Mesendoderm (in vitro differentiated cells): ENCODE results near the gene P2RX7.

ENCODE experiments used
- DNase-seq: peaks from one replicate; pipeline ENCODE4 v3.0.0; 2013
- H2AK5ac ChIP-seq: 2 replicates; pipeline ENCODE4 v1.6.1; 2013; ENCODE audit warnings: low read length, inconsistent platforms
- H2BK120ac ChIP-seq: 2 replicates; pipeline ENCODE4 v1.6.1; 2013; ENCODE audit warnings: low read depth, mild to moderate bottlenecking, low read length, moderate library complexity, mixed read lengths
- H2BK15ac ChIP-seq: replicated peaks from 2 replicates; pipeline ENCODE4 v1.6.1; 2013; ENCODE audit warnings: low read depth, mild to moderate bottlenecking, moderate library complexity
- H2BK5ac ChIP-seq: 2 replicates; pipeline ENCODE4 v1.6.1; 2013; ENCODE audit warnings: low read length, inconsistent platforms
- H3K18ac ChIP-seq: 2 replicates; pipeline ENCODE4 v1.6.1; 2013; ENCODE audit warnings: mild to moderate bottlenecking, low read length, mixed read lengths
- H3K23ac ChIP-seq: one replicate; pipeline ENCODE4 v1.6.1; 2013; ENCODE audit warnings: low read length
- H3K27ac ChIP-seq: 2 replicates; pipeline ENCODE4 v1.5.1; 2013; ENCODE audit warnings: low read depth, mild to moderate bottlenecking, inconsistent platforms, low read length, moderate library complexity
- H3K27me3 ChIP-seq: 2 replicates; pipeline ENCODE4 v1.6.1; 2013; ENCODE audit warnings: low read length, control low read depth, mild to moderate bottlenecking, inconsistent platforms; ENCODE audit not compliant: insufficient read depth, poor library complexity
- H3K36me3 ChIP-seq: 2 replicates; pipeline ENCODE4 v1.6.1; 2013; ENCODE audit warnings: low read length, inconsistent platforms; ENCODE audit not compliant: control insufficient read depth, insufficient read depth
- H3K4ac ChIP-seq: one replicate; pipeline ENCODE4 v1.6.1; 2013; ENCODE audit warnings: low read depth, mild to moderate bottlenecking, low read length, moderate library complexity
- H3K4me1 ChIP-seq: 2 replicates; pipeline ENCODE4 v1.6.1; 2013; ENCODE audit warnings: low read depth, low read length, inconsistent platforms; ENCODE audit not compliant: control insufficient read depth
- H3K4me2 ChIP-seq: 2 replicates; pipeline ENCODE4 v1.6.1; 2013; ENCODE audit warnings: low read length
- H3K4me3 ChIP-seq: 2 replicates; pipeline ENCODE4 v1.5.1; 2013; ENCODE audit warnings: mild to moderate bottlenecking, low read length
- H3K56ac ChIP-seq: one replicate; pipeline ENCODE4 v1.6.1; 2013; ENCODE audit warnings: low read length
- H3K79me1 ChIP-seq: 2 replicates; pipeline ENCODE4 v1.6.1; 2013; ENCODE audit warnings: low read length, inconsistent platforms
- H3K79me2 ChIP-seq: 2 replicates; pipeline ENCODE4 v1.6.1; 2013; ENCODE audit warnings: mild to moderate bottlenecking, low read length; ENCODE audit not compliant: control insufficient read depth, insufficient read depth
- H3K9ac ChIP-seq: 2 replicates; pipeline ENCODE4 v1.6.1; 2013; ENCODE audit warnings: low read length, inconsistent platforms
- H4K5ac ChIP-seq: one replicate; pipeline ENCODE4 v1.6.1; 2013; ENCODE audit warnings: low read length
- H4K8ac ChIP-seq: one replicate; pipeline ENCODE4 v1.6.1; 2013; ENCODE audit warnings: low read depth, mild to moderate bottlenecking, control low read depth, low read length, moderate library complexity
- WGBS: extraction: QIAGEN DNeasy Blood & Tissue Kit; methylation state at CpG from one replicate; pipeline ENCODE4 v1.1.7; 2013; ENCODE audit warnings: low lambda C conversion rate, missing lambda C conversion rate; ENCODE audit not compliant: insufficient coverage; ENCODE audit errors: extremely low coverage; 5-methylcytosine and 5-hydroxymethylcytosine counted together

P2RX7 gene

DNA sequence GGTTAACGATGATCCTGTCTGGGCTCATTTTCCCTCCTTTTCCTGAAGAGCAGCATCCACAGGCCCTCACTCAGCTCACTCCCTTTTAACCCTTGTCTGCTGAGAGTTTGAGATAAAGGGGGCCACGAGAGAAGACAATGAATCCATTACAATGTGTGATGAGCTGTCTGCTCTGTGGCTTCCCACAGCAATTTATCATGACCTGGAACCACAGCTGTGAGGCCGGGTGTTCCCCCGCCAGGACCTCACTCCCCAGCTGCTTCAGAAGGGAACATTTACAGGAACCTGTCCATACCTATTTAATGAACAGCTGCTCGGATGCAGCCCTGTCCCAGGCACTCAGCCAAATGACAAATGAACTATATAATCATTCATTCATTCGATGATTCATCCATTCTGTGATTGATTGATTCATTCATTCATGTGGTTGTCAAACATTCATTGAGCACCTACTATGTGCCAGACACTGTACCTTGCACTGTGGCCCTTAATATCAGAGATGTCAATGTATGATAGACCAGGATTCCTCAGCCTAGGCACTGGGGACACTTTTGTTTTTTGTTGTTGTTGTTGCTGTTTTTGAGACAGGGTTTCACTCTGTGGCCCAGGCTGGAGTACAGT, 18.5 kb upstream of the P2RX7 start:
- no peak for DNase-seq
- Histone ChIP-seq H3K9ac (no peak overlapping the region), H3K79me2 (no peaks in the 10 kb centered on the region), H2BK5ac (no peak overlapping the region), H3K4ac (no peak overlapping the region), H2BK120ac (no peak overlapping the region), H3K23ac (no peak overlapping the region), H2AK5ac (no peak overlapping the region), H2BK15ac (no peak overlapping the region), H3K4me2 (no peak overlapping the region), H4K5ac (no peak overlapping the region), H3K36me3 (no peaks in the 10 kb centered on the region), H3K56ac (no peak overlapping the region), H3K27ac (no peak overlapping the region), H3K79me1 (no peaks in the 10 kb centered on the region), H3K4me3 (no peak overlapping the region), H3K4me1 (no peaks in the 10 kb centered on the region), H4K8ac (no peak overlapping the region), H3K27me3 (no peaks in the 10 kb centered on the region), H3K18ac (no peak overlapping the region)
- no CpG with 5 or more reads among the region's 6 CpGs for WGBS

DNA sequence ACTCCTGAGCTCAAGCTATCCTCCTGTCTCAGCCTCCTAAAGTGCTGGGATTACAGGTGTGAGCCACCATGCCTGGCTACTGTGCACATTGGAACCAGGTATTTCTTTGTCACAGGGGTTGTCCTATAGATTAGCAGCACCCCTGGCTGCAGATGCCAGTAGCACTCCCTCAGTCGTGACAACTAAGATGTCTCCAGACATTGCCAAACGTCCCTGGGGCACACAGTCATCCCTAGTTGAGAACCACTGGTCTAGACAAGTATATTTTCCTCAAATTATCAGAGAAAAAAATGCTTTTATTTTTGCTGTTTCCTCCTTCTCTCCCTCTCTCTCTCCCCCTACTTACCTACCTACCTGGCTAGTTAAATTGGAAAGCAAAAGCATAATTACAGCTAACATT, 17.9 kb upstream of the P2RX7 start:
- no peak overlapping the region for H2AK5ac ChIP-seq
- no peak overlapping the region for H3K4me3 ChIP-seq
- H3K9ac ChIP-seq: no peak overlapping the region
- no peak overlapping the region for H3K18ac ChIP-seq
- no peaks in the 10 kb centered on the region for H3K79me1 ChIP-seq
- H3K27ac ChIP-seq: no peak overlapping the region
- no peak overlapping the region for H3K4ac ChIP-seq
- no peaks in the 10 kb centered on the region for H3K79me2 ChIP-seq
- H3K56ac ChIP-seq: no peak overlapping the region
- H3K36me3 ChIP-seq: no peaks in the 10 kb centered on the region
- DNase-seq: no peak
- H4K5ac ChIP-seq: no peak overlapping the region
- no peak overlapping the region for H3K4me2 ChIP-seq
- no peak overlapping the region for H2BK5ac ChIP-seq
- no CpG with 5 or more reads among the region's 2 CpGs for WGBS
- H2BK120ac ChIP-seq: no peak overlapping the region
- no peaks in the 10 kb centered on the region for H3K27me3 ChIP-seq
- H4K8ac ChIP-seq: no peak overlapping the region
- no peak overlapping the region for H2BK15ac ChIP-seq
- no peak overlapping the region for H3K23ac ChIP-seq
- no peaks in the 10 kb centered on the region for H3K4me1 ChIP-seq

DNA sequence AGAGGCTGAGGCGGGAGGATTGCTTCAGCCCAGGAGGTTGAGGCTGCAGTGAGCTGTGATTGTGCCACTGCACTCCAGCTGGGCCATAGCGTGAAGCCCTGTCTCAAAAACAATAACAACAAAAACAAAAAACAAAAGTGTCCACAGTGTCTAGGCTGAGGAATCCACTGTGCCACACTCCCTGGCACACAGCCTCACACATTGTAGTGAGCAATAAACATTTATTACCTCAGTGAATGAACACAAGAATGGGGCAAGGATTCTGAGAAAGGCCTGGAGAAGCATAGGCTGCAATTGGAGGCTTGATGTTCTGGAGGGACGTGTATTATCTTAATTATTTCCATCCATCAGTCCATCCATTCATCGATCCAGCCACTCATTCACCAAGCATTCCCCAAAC, 17.1 kb upstream of the P2RX7 start:
- no peak overlapping the region for H3K23ac ChIP-seq
- H3K18ac ChIP-seq: no peak overlapping the region
- H4K8ac ChIP-seq: no peak overlapping the region
- no peak overlapping the region for H2BK15ac ChIP-seq
- no CpG with 5 or more reads among the region's 4 CpGs for WGBS
- no peak for DNase-seq
- no peaks in the 10 kb centered on the region for H3K79me2 ChIP-seq
- H3K27ac ChIP-seq: no peak overlapping the region
- no peak overlapping the region for H3K4me2 ChIP-seq
- H3K27me3 ChIP-seq: no peaks in the 10 kb centered on the region
- no peak overlapping the region for H3K4ac ChIP-seq
- no peak overlapping the region for H4K5ac ChIP-seq
- H2BK120ac ChIP-seq: no peak overlapping the region
- H3K4me1 ChIP-seq: no peaks in the 10 kb centered on the region
- no peak overlapping the region for H2AK5ac ChIP-seq
- no peaks in the 10 kb centered on the region for H3K79me1 ChIP-seq
- H3K56ac ChIP-seq: no peak overlapping the region
- H3K4me3 ChIP-seq: no peak overlapping the region
- H3K36me3 ChIP-seq: no peaks in the 10 kb centered on the region
- no peak overlapping the region for H3K9ac ChIP-seq
- no peak overlapping the region for H2BK5ac ChIP-seq

DNA sequence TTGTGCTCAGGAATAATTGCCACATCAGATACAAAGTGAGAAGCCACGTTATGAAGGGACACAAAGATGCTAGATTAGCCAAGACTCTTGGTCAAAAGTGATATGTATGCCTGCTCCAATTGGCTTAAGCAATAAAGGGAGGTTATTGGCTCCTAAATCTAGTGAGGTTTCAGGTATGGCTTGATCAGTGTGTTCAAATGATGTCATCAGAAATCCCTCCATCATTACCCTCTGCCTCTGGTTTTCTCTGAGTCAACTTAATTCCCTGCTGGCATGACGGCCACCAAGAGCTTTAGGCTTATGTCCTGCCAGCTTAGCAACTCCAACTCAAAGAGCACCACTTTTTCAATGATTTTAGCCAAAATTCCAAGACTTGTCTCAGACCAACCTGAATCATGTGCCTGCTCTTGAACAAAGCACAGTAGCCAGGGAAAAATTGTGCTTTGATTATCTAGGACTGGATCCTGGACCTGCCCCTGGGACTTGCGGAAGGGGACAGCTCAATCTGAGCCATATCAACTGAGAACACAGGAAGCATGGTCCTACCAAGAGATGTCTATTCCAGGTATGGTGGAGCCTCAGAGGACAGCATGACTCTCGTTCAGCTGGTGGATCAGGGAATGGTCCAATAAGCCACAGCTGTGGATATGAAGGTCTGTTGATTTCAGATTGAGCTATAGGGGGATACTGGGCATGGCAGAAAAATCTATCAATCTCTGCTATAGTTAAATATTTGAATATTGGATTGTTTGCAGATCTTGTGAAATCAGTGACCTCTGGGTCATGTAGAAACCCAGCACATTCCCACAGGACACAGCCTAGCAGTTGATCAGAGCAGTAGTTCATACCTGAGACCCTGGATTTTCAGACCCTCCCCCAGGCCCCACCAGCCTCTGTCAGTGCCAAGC, 16.1 kb upstream of the P2RX7 start:
- no peaks in the 10 kb centered on the region for H3K4me1 ChIP-seq

DNA sequence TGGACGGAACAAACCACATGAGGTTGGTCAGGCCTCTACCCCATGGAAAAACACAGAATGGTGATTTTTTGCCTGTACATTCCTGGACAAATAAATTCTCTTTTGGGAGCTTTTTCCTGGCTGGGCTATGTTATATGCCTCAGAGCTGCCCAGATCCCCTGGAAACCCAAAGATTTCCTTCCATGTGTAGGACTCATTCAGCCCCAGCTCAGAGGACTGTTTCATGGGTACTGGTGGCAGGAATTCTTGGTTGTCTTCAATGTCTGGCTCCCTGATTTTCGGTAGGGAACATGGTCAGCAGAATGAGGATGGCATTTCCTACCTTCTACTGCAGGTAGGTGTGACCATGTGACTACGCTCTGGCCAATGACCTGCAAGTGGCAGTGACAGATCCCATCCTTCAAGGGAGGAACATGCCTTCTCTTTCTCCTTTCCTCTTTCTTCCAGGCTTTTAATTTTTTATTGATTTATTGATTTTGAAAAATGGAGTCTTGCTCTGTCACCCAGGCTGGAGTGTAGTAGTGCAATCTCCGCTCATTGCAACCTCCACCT, 15.4 kb upstream of the P2RX7 start:
- Histone ChIP-seq H3K9ac (no peak overlapping the region), H4K5ac (no peak overlapping the region), H3K56ac (no peak overlapping the region), H3K27me3 (no peaks in the 10 kb centered on the region), H3K79me2 (no peaks in the 10 kb centered on the region), H2BK120ac (no peak overlapping the region), H3K27ac (no peak overlapping the region), H3K4me2 (no peak overlapping the region), H2BK15ac (no peak overlapping the region), H3K36me3 (no peaks in the 10 kb centered on the region), H2BK5ac (no peak overlapping the region), H3K18ac (no peak overlapping the region), H2AK5ac (no peak overlapping the region), H4K8ac (no peak overlapping the region), H3K79me1 (no peaks in the 10 kb centered on the region), H3K4me1 (no peaks in the 10 kb centered on the region), H3K23ac (no peak overlapping the region), H3K4me3 (no peak overlapping the region), H3K4ac (no peak overlapping the region)
- no CpG with 5 or more reads among the region's 4 CpGs for WGBS
- DNase-seq: no peak

More for the DNA sequence above, 16.1 kb upstream of the P2RX7 start:
- Histone ChIP-seq H3K18ac (no peak overlapping the region), H2BK120ac (no peak overlapping the region), H3K9ac (no peak overlapping the region), H3K56ac (no peak overlapping the region), H3K36me3 (no peaks in the 10 kb centered on the region), H3K27ac (no peak overlapping the region), H2BK15ac (no peak overlapping the region), H2AK5ac (no peak overlapping the region), H2BK5ac (no peak overlapping the region), H3K23ac (no peak overlapping the region), H4K5ac (no peak overlapping the region), H3K4ac (no peak overlapping the region), H3K27me3 (no peaks in the 10 kb centered on the region), H3K4me3 (no peak overlapping the region), H4K8ac (no peak overlapping the region), H3K4me2 (no peak overlapping the region), H3K79me1 (no peaks in the 10 kb centered on the region), H3K79me2 (no peaks in the 10 kb centered on the region)
- WGBS: no CpG with 5 or more reads among the region's 4 CpGs
- DNase-seq: no peak
